ENCODE results near the gene ASPSCR1. TPM values are rescaled to one million over a fixed set of nuclear protein-coding genes. Genes with fewer than 3 reads are reported as not detected.

The ASPSCR1 gene
- total and polyA plus RNA-seq, 2 of the 8 experiments (the other 6 are each of a cell fraction or from before 2014, with no cell fraction given) = 33.3 to 43.7 TPM

GRCh38 chr17:81959362-81960129 lies 17.9 kb upstream of the ASPSCR1 start (continued):
- TF ChIP-seq, protein P1, sequence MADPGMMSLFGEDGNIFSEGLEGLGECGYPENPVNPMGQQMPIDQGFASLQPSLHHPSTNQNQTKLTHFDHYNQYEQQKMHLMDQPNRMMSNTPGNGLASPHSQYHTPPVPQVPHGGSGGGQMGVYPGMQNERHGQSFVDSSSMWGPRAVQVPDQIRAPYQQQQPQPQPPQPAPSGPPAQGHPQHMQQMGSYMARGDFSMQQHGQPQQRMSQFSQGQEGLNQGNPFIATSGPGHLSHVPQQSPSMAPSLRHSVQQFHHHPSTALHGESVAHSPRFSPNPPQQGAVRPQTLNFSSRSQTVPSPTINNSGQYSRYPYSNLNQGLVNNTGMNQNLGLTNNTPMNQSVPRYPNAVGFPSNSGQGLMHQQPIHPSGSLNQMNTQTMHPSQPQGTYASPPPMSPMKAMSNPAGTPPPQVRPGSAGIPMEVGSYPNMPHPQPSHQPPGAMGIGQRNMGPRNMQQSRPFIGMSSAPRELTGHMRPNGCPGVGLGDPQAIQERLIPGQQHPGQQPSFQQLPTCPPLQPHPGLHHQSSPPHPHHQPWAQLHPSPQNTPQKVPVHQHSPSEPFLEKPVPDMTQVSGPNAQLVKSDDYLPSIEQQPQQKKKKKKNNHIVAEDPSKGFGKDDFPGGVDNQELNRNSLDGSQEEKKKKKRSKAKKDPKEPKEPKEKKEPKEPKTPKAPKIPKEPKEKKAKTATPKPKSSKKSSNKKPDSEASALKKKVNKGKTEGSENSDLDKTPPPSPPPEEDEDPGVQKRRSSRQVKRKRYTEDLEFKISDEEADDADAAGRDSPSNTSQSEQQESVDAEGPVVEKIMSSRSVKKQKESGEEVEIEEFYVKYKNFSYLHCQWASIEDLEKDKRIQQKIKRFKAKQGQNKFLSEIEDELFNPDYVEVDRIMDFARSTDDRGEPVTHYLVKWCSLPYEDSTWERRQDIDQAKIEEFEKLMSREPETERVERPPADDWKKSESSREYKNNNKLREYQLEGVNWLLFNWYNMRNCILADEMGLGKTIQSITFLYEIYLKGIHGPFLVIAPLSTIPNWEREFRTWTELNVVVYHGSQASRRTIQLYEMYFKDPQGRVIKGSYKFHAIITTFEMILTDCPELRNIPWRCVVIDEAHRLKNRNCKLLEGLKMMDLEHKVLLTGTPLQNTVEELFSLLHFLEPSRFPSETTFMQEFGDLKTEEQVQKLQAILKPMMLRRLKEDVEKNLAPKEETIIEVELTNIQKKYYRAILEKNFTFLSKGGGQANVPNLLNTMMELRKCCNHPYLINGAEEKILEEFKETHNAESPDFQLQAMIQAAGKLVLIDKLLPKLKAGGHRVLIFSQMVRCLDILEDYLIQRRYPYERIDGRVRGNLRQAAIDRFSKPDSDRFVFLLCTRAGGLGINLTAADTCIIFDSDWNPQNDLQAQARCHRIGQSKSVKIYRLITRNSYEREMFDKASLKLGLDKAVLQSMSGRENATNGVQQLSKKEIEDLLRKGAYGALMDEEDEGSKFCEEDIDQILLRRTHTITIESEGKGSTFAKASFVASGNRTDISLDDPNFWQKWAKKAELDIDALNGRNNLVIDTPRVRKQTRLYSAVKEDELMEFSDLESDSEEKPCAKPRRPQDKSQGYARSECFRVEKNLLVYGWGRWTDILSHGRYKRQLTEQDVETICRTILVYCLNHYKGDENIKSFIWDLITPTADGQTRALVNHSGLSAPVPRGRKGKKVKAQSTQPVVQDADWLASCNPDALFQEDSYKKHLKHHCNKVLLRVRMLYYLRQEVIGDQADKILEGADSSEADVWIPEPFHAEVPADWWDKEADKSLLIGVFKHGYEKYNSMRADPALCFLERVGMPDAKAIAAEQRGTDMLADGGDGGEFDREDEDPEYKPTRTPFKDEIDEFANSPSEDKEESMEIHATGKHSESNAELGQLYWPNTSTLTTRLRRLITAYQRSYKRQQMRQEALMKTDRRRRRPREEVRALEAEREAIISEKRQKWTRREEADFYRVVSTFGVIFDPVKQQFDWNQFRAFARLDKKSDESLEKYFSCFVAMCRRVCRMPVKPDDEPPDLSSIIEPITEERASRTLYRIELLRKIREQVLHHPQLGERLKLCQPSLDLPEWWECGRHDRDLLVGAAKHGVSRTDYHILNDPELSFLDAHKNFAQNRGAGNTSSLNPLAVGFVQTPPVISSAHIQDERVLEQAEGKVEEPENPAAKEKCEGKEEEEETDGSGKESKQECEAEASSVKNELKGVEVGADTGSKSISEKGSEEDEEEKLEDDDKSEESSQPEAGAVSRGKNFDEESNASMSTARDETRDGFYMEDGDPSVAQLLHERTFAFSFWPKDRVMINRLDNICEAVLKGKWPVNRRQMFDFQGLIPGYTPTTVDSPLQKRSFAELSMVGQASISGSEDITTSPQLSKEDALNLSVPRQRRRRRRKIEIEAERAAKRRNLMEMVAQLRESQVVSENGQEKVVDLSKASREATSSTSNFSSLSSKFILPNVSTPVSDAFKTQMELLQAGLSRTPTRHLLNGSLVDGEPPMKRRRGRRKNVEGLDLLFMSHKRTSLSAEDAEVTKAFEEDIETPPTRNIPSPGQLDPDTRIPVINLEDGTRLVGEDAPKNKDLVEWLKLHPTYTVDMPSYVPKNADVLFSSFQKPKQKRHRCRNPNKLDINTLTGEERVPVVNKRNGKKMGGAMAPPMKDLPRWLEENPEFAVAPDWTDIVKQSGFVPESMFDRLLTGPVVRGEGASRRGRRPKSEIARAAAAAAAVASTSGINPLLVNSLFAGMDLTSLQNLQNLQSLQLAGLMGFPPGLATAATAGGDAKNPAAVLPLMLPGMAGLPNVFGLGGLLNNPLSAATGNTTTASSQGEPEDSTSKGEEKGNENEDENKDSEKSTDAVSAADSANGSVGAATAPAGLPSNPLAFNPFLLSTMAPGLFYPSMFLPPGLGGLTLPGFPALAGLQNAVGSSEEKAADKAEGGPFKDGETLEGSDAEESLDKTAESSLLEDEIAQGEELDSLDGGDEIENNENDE (IDR thresholded peaks at IDR 0.05; ENCODE audit: insufficient replicate concordance, low read length) = no peak
- TF ChIP-seq RAD21 (IDR thresholded peaks at IDR 0.05 in 1 of 2, conservative IDR thresholded peaks at IDR 0.05 in 1 of 2; ENCODE audit: low read depth in 2 of 2, low read length in 2 of 2) (peak; percentile 26 to 68; a peak in 3 of 4 replicates), ASH2L (IDR thresholded peaks at IDR 0.05; ENCODE audit: low read length) (no peak), CREB1 (IDR thresholded peaks at IDR 0.05) (no peak), CBX5 (IDR thresholded peaks at IDR 0.05; ENCODE audit: low read depth, low read length) (no peak), RXRA (IDR thresholded peaks at IDR 0.05; ENCODE audit: insufficient read depth, low read depth, low read length) (no peak), TCF12 (IDR thresholded peaks at IDR 0.05; ENCODE audit: low read depth, low read length) (no peak), CBX8 (IDR thresholded peaks at IDR 0.05; ENCODE audit: borderline replicate concordance, low read depth, low read length) (no peak)
- TF ChIP-seq, protein P2, sequence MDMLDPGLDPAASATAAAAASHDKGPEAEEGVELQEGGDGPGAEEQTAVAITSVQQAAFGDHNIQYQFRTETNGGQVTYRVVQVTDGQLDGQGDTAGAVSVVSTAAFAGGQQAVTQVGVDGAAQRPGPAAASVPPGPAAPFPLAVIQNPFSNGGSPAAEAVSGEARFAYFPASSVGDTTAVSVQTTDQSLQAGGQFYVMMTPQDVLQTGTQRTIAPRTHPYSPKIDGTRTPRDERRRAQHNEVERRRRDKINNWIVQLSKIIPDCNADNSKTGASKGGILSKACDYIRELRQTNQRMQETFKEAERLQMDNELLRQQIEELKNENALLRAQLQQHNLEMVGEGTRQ (IDR thresholded peaks at IDR 0.05; ENCODE audit: low read length) = no peak
